Heart right ventricle (tissue), 16 donors: ENCODE measurements around the gene HMGXB3. TPM values are rescaled to one million over a fixed set of nuclear protein-coding genes. Genes with fewer than 3 reads are reported as not detected.

Source experiments
- ATAC-seq, 8 donors: fragments of 200-7000 bp; cut with Tn5 transposase; one replicate each; pipeline ENCODE4 v1.9.1; 2020; ENCODE audit warnings: mild to moderate bottlenecking in 8 of 8, moderate library complexity in 8 of 8, moderate number of reproducible peaks in 1 of 8
- DNase-seq, 2 donors: peaks; one replicate each; pipeline ENCODE4 v3.0.0-alpha.2; 2020
- H3K27ac ChIP-seq, 10 donors: fragments of 200-600 bp; sonication (generic) in 2 of 10; one replicate each; pipeline versions ENCODE4 v1.5.0 to v1.8.0; 2020 to 2022; ENCODE audit warnings: mild to moderate bottlenecking in 3 of 10
- H3K27me3 ChIP-seq, 7 donors: fragments of 200-600 bp; one replicate each; pipeline ENCODE4 v1.8.0; 2021 to 2022; ENCODE audit warnings: mild to moderate bottlenecking in 2 of 7
- H3K36me3 ChIP-seq, 9 donors: fragments of 200-600 bp; sonication (generic) in 1 of 9; one replicate each; pipeline versions ENCODE4 v1.5.0 to v1.8.0; 2020 to 2022; ENCODE audit warnings: mild to moderate bottlenecking in 2 of 9
- H3K4me1 ChIP-seq, 9 donors: fragments of 200-600 bp; sonication (generic) in 1 of 9; one replicate each; pipeline versions ENCODE4 v1.5.0 to v1.8.0; 2020 to 2022; ENCODE audit warnings: mild to moderate bottlenecking in 4 of 9
- H3K4me3 ChIP-seq, 10 donors: fragments of 200-600 bp; sonication (generic) in 2 of 10; one replicate each; pipeline versions ENCODE4 v1.5.0 to v1.8.0; 2020 to 2022; ENCODE audit warnings: mild to moderate bottlenecking in 7 of 10, moderate library complexity in 2 of 10
- H3K9me3 ChIP-seq, 11 donors: fragments of 200-600 bp in 10 of 11; sonication (generic) in 2 of 11; one replicate each; pipeline versions ENCODE4 v1.5.0 to v1.8.0; 2013 to 2022; ENCODE audit warnings: mild to moderate bottlenecking in 2 of 11, control low read depth in 1 of 11, moderate library complexity in 1 of 11
- WGBS, 2 donors: extraction: QIAGEN DNeasy Blood & Tissue Kit; methylation state at CpG; one replicate each; pipeline ENCODE4 v1.1.7; 2013; ENCODE audit warnings: inconsistent platforms in 1 of 2; 5-methylcytosine and 5-hydroxymethylcytosine counted together
- intact Hi-C, 10 donors: fragments of 100-400 bp; cut with DNase I; formaldehyde crosslinking; loops; one replicate each; pipeline versions ENCODE4 v1.11.1 to v1.14.2; 2022
- polyA plus RNA-seq, 2 donors: library from polyadenylated mRNA; stranded (reverse); fragments of 200-250 nt; gene quantifications; one replicate each; pipeline ENCODE4 v1.2.3, GENCODE V29; 2013
- total RNA-seq, 10 donors: library from RNA; stranded (reverse); fragmentation: NEBNext Ultra II Directional in 3 of 10; extraction: Animal tissue kit (Norgen Biotek cat#: 25700) in 3 of 10; gene quantifications; one replicate each; pipeline versions ENCODE4 v1.2.1 to v1.2.4, GENCODE V29; 2021 to 2023
- TF ChIP-seq, protein P1 (sequence below), 9 donors: fragments of 200-600 bp; sonication (generic) in 2 of 9; IDR thresholded peaks; one replicate each; pipeline versions ENCODE4 v1.5.0 to v1.8.0; 2021 to 2022; ENCODE audit warnings: antibody characterized with exemption in 9 of 9, mild to moderate bottlenecking in 5 of 9, moderate library complexity in 1 of 9
- donor health status: Arrhythmogenic right ventricular cardiomyopathy.
- donor health status: ischemic (EF 13 %, LVEDD 7.1; RV severe dilation, severe dysfunction).
- donor health status: healthy with polysubstance abuse.
- donor health status: DM: no; HTN: yes; CAD: no.
- donor health status: DM: no; HTN: no; CAD: no.
- donor health status: ischemic (EF 25% LVEDD 6.9; RV normal size, moderate dysfunction).
- donor health status: ischemic (EF 25% LVEDD 5.7; RV mildly dilated, moderate dysfunction).
- donor health status: healthy.
- donor health status: DM: yes; HTN: yes; CAD: no.
- donor health status: Ischemic cardiomyopathy.
- donor health status: ischemic (EF 35%, LVEDD 5.7; RV mildly dilated, moderate dysfunction).
- donor health status: nonischemic (EF 11% LVEDD 7.7; RV severe dilation, severe dysfunction).
- donor health status: DM: yes; HTN: yes; CAD: no.
- donor health status: PGD.
- donor health status: ischemic (EF 29% LVEDD 5.4; RV normal size, mild dysfunction).
- donor health status: nonischemic (EF 23%, LVEDD 6.1; RV moderate dilation, normal function).

Gene HMGXB3
- total and polyA plus RNA-seq, 12 donors = 12.7 to 17.9 (median 14.9) TPM

DNA sequence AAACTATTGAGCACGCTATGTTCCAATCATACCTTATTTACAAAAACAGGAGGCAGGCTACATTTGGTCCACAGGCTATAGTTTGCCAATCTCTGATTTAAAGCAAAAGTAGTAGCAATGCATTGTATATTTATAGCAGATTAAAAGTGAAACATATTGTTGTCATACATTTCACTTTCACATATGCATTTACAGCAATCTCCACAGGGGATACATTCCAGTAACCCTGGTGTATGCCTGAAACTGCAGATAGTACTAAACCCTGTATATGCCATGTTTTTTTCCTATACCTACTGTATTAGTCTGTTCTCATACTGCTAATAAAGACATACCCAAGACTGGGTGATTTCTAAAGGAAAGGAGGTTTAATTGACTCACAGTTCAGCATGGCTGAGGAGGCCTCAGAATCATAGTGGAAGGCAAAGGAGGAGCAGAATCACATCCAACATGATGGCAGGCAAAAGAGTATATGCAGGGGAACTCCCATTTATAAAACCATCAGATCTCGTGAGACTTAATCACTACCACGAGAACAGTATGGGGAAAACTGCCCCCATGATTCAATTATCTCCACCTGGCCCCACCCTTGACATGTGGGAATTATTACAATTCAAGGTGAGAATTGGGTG lies 91.7 kb downstream of the HMGXB3 start:
- H3K9me3 ChIP-seq = no peaks in the 10 kb centered on the region
- DNase-seq = no peak

GRCh38 chr5:150097152-150097551 lies 96.6 kb downstream of the HMGXB3 start:
- no peaks in the 10 kb centered on the region for H3K27me3 ChIP-seq
- ATAC-seq (no peak), DNase-seq (no peak)
- no peaks in the 10 kb centered on the region for H3K4me1 ChIP-seq
- H3K9me3 ChIP-seq = no peaks in the 10 kb centered on the region
- H3K4me3 ChIP-seq = no peak overlapping the region
- intact Hi-C loops = no loop called here
- TF ChIP-seq, protein P1, sequence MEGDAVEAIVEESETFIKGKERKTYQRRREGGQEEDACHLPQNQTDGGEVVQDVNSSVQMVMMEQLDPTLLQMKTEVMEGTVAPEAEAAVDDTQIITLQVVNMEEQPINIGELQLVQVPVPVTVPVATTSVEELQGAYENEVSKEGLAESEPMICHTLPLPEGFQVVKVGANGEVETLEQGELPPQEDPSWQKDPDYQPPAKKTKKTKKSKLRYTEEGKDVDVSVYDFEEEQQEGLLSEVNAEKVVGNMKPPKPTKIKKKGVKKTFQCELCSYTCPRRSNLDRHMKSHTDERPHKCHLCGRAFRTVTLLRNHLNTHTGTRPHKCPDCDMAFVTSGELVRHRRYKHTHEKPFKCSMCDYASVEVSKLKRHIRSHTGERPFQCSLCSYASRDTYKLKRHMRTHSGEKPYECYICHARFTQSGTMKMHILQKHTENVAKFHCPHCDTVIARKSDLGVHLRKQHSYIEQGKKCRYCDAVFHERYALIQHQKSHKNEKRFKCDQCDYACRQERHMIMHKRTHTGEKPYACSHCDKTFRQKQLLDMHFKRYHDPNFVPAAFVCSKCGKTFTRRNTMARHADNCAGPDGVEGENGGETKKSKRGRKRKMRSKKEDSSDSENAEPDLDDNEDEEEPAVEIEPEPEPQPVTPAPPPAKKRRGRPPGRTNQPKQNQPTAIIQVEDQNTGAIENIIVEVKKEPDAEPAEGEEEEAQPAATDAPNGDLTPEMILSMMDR (IDR thresholded peaks at IDR 0.05) = no peak
- H3K27ac ChIP-seq = no peak overlapping the region
- no peaks in the 10 kb centered on the region for H3K36me3 ChIP-seq

More for the DNA sequence above, 91.7 kb downstream of the HMGXB3 start:
- Histone ChIP-seq H3K36me3 (no peaks in the 10 kb centered on the region), H3K27ac (no peak overlapping the region), H3K27me3 (peaks cover 0 to 5% (median 0%) of the 10 kb centered on the region in 7 donors), H3K4me3 (no peak overlapping the region), H3K4me1 (peaks cover 0 to 5% (median 0%) of the 10 kb centered on the region in 9 donors)
- TF ChIP-seq, protein P1 (IDR thresholded peaks at IDR 0.05) = no peak
- intact Hi-C loops = no loop called here
- 83 to 88% methylated on average over 3 of the region's 3 CpGs for WGBS, 2 donors
- ATAC-seq = no peak

DNA sequence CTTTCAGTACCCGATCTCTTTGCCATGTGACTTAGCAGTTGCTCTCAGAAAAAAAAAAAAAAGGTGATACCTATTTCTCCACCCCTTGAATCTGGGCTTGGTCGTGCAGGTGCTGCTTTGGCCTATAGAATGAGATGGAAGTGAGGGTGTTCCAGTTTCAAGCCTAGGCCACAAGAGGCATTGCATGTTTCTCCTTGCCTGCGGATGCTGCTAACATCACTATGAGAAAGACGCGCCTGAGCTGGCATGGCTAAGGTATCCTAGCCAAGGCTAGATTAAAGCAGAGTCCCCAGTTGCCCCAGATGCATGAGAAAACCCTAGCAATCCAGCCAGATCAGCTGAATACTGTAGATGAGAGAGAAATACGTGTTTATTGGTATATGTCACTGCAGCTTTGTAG lies 100.5 kb downstream of the HMGXB3 start:
- Histone ChIP-seq H3K4me3 (no peak overlapping the region), H3K36me3 (no peaks in the 10 kb centered on the region), H3K27me3 (no peaks in the 10 kb centered on the region), H3K9me3 (no peaks in the 10 kb centered on the region), H3K4me1 (peaks cover 0 to 13% (median 0%) of the 10 kb centered on the region in 9 donors), H3K27ac (no peak overlapping the region)
- TF ChIP-seq, protein P1 (IDR thresholded peaks at IDR 0.05) = no peak
- intact Hi-C loops = no loop called here
- 84 to 87% methylated on average over 6 of the region's 6 CpGs for WGBS, 2 donors
- no peak for ATAC-seq
- no peak for DNase-seq

Other genes starting within 250 kb of the HMGXB3 start
- under 1 TPM in 6 of 10 donors, not detected in 4; 0.07 to 0.28 (median 0.17) TPM for gene PDE6A, start 55.9 kb upstream of the HMGXB3 start, total RNA-seq
- gene PDE6A, start 55.9 kb upstream of the HMGXB3 start, polyA plus RNA-seq = under 1 TPM in 1 of 2 donors, not detected in 1; 0.06 TPM
- gene SLC26A2, start 40.0 kb upstream of the HMGXB3 start, total RNA-seq = 1 to 10 TPM; 3.8 to 7.3 (median 5.4) TPM
- 1 to 10 TPM; 1.3 to 9.6 TPM for gene SLC26A2, start 40.0 kb upstream of the HMGXB3 start, polyA plus RNA-seq
- 1 to 10 TPM; 2.2 to 4.2 (median 2.8) TPM for gene TIGD6, start 85 bp upstream of the HMGXB3 start, total RNA-seq
- gene TIGD6, start 85 bp upstream of the HMGXB3 start, polyA plus RNA-seq = 1 to 10 TPM; 2.1 to 4.0 TPM
- gene CSF1R, start 85.8 kb downstream of the HMGXB3 start, total RNA-seq = 10 to 100 TPM in 7 of 10 donors, 1 to 10 TPM in 3; 6.8 to 83.9 (median 11.2) TPM
- 1 to 10 TPM; 4.8 to 6.4 TPM for gene CSF1R, start 85.8 kb downstream of the HMGXB3 start, polyA plus RNA-seq
- gene PDGFRB, start 155.1 kb downstream of the HMGXB3 start, total RNA-seq = 100 to 1,000 TPM in 1 of 10 donors, 10 to 100 TPM in 9; 15.5 to 101 (median 35.9) TPM
- gene PDGFRB, start 155.1 kb downstream of the HMGXB3 start, polyA plus RNA-seq = 10 to 100 TPM; 49.1 to 54.3 TPM
- under 1 TPM in 1 of 10 donors, not detected in 9; 0.32 TPM for gene CDX1, start 166.0 kb downstream of the HMGXB3 start, total RNA-seq
- under 1 TPM in 1 of 2 donors, not detected in 1; 0.13 TPM for gene CDX1, start 166.0 kb downstream of the HMGXB3 start, polyA plus RNA-seq
- gene SLC6A7, start 189.3 kb downstream of the HMGXB3 start, total RNA-seq = not detected
- gene SLC6A7, start 189.3 kb downstream of the HMGXB3 start, polyA plus RNA-seq = not detected